GM19240 (cell line): ENCODE data around the gene PDCD7.

ENCODE experiments used
- DNase-seq: peaks from one replicate; pipeline ENCODE4 v3.0.0; 2011; ENCODE audit warnings: low spot score; ENCODE audit not compliant: insufficient read length

The PDCD7 gene

GRCh38 chr15:65092911-65093792, 40.5 kb downstream of the PDCD7 start:
- no peak for DNase-seq

GRCh38 chr15:65091946-65092770, 41.5 kb downstream of the PDCD7 start:
- DNase-seq: no peak

- no peak for DNase-seq
Observed at GRCh38 chr15:65089206-65089824, 44.3 kb downstream of the PDCD7 start.

GRCh38 chr15:65088643-65089021, 45.0 kb downstream of the PDCD7 start:
- no peak for DNase-seq

GRCh38 chr15:65087873-65088642, 45.5 kb downstream of the PDCD7 start:
- DNase-seq: no peak

- DNase-seq: no peak
Observed at GRCh38 chr15:65087411-65087810, 46.2 kb downstream of the PDCD7 start.

DNA sequence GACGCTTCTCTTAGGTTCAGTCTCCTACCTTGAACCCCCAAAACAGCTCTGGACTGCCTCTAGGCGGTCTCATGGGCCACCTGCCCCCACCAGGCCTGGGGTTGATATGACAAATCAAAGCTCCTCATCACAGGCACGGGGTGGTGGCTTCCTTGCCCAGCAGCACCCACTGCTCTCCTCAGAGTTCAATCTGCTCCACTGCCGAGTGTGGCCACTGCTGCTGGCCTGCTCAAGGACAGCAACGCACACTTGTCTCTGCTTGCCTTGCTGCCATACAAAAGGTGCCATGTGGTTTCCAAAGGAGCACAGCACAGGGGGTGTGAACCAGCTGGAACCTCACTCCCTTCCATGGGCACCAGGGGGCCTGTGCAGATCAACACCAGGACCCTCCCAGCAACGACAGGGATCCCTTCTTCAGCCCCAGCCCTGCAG, 46.9 kb downstream of the PDCD7 start:
- DNase-seq: no peak

DNA sequence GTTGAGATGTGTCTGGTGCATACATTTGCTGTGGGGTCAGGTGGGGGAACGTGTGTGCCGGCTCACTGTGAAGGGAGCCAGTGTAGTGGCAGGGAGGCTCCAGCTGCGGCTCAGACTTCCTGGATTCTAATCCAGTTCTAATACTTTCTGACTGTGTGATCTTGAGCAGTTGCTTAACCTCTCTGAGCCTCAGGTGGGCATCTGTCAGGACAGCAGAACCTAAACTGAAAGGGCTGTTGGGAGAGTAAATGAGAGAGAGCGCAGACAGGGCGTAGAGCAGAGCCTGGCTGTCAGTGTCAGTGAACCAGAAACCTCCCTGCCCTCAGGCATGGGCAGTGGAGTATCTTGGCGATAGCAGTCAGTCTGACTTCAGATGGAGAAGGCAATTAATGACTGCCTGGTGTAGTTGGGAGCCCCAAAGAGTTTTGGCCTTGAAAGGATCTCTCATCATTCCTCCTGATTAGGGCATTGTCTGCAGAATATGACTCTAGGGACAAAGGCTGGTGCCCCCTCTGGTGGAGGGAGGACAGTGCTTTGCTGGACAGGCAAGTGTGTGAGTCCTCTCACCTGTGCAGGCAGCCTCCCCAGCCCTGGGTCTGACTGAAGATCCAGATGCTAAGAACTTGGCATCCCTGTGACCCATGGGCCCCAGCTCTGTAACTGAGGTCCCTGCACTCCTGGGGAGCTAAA, 47.5 kb downstream of the PDCD7 start:
- DNase-seq: no peak

DNA sequence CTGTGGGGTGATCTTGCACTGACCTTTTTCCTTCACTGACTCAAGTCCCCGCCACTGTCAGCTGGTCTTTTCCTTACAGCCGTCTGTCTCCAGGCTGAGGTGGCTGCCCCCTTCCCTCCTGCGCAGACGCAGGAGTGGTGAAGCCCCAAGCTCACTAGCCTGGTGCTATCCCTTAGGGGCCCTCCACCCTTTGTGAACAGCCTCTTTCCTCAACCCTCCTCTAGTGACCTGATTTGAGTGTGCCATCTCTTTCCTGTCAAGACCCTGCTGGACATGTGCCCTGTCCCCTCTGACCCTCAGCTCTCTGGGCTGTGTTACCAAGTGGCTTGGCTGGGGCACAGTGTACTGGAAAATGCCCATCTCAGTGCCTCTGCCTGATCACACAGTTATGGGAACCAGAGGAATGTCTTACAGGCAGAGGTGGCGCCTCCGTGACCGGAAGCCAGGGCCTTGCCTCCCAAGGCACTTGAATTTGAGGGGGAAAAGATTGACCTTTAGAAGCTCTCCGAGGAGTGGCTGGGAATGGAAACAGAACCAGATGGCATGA, 48.3 kb downstream of the PDCD7 start:
- DNase-seq: no peak

GRCh38 chr15:65084500-65085206, 49.0 kb downstream of the PDCD7 start:
- no peak for DNase-seq

- DNase-seq: no peak
Observed at GRCh38 chr15:65083262-65083701, 50.3 kb downstream of the PDCD7 start.

GRCh38 chr15:65082303-65082953, 51.2 kb downstream of the PDCD7 start:
- no peak for DNase-seq

DNA sequence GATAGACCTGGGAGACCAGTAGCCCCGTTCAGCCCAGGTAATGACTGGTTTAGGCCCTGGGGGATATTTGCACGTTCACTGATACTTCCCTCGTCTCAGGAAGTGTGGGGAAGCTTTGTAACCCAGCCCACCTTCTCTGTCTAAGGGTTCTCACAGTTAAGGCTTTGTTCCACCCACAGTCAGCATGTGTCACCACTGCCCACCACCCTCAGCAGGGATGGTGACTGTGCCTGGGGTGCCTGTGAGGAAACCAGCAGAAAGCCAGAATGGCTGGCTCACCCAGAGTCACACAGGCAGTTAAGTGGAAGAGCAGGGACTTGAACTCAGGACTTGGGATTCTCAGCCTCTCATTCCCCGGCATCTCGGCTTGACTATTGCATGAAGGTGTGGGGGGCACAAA, 51.9 kb downstream of the PDCD7 start:
- no peak for DNase-seq

- no peak for DNase-seq
Observed at GRCh38 chr15:65081270-65081669, 52.3 kb downstream of the PDCD7 start.

DNA sequence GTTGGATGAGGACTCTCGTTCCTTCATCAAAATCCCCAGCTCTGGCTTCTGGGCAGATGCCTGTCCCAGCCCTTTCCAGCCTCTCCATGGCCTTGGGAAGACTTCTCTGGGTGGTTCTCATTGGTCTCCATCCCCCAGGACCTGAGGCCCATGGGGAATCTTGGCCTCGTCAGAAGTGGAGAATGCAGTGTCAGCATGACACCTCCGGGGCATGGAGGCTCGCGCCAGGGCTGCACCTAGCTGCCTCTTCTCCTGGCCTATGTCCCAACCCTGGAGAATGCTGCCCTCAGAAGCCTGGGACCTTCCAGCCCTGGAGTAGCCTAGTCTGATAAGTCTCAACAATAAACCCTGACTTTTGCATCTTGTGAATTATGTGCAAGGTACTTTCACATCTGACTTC, 54.0 kb downstream of the PDCD7 start:
- DNase-seq: no peak

DNA sequence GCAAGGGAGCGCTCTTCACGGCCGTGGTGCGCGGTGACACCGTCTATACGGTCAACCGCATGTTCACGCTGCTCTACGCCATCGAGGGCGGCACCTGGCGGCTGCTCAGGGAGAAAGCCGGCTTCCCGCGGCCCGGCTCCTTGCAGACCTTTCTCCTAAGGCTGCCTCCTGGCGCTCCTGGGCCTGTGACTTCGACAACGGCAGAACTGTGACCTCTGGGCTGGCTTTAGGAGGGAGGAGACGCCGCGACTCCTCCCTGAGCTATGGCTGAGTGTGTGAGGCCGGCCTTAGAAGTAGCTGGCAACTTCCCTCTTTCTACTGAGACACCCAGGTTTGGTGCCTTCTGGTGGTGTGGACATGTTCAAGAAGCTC, 55.6 kb downstream of the PDCD7 start:
- no peak for DNase-seq

GRCh38 chr15:65077291-65077980, 56.2 kb downstream of the PDCD7 start:
- DNase-seq: no peak

DNA sequence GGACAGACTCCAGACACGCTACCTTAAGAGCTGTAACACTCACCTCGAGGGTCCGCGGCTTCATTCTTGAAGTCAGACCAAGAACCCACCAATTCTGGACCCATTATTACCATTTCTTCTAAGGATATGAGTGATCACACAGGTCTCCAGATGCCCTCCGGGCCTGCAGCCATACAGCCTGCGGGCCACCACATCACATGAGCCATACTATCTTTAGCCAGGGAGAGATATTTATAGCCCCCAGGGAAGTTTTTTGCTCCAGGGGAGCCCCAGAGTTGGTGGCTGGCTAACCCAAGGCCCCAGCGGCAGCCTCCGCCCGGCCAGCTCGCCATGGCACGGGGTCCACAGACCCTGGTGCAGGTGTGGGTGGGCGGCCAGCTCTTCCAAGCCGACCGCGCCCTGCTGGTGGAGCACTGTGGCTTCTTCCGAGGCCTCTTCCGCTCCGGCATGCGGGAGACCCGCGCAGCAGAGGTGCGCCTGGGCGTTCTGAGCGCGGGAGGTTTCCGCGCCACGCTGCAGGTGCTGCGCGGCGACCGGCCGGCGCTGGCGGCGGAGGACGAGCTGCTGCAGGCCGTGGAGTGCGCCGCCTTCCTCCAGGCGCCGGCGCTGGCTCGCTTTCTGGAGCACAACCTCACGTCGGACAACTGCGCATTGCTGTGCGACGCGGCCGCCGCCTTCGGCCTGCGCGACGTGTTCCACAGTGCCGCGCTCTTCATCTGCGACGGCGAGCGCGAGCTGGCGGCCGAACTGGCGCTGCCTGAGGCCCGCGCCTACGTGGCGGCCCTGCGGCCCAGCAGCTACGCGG, 56.9 kb downstream of the PDCD7 start, which contains the start of gene KBTBD13:
KBTBD13 (plus strand) TSS at position 261 of the 805 bp plus-strand sequence; CDS start at position 331, 70 bp downstream.
- DNase-seq: no peak
